ENCODE data around the gene CHAD.

- TF ChIP-seq CTCF (IDR thresholded peaks at IDR 0.05) (no peak), EP300 (IDR thresholded peaks at IDR 0.05) (no peak), POLR2A (IDR thresholded peaks at IDR 0.05) (no peak)
Measured at GRCh38 chr17:50452630-50453300, 15.9 kb downstream of the CHAD start.

Measured in sigmoid colon (tissue), 4 donors.